IgD-negative memory B cell (primary cell): ENCODE results near the gene ADA. TPM values are rescaled to one million over a fixed set of nuclear protein-coding genes. Genes with fewer than 3 reads are reported as not detected.
A peak's percentile ranks its signal among the peaks of the same experiment; 100 is the strongest.
"Not testable (repeated sequence)": the region's sequence is repeated elsewhere in the genome, so short reads cannot be mapped to it uniquely, and the experiment has no call there.

Experiments used
- H3K27ac Mint-ChIP-seq, 3 donors: one replicate each; pipeline ENCODE4 v1.8.0; 2020 to 2022; ENCODE audit warnings: mild to moderate bottlenecking in 3 of 3, mixed read lengths in 3 of 3, moderate library complexity in 1 of 3
- H3K27me3 Mint-ChIP-seq: one replicate; pipeline ENCODE4 v1.8.0; 2021; ENCODE audit warnings: mixed read lengths
- H3K36me3 Mint-ChIP-seq: one replicate; pipeline ENCODE4 v1.8.0; 2020; ENCODE audit warnings: mild to moderate bottlenecking, mixed read lengths
- H3K4me1 Mint-ChIP-seq, 3 donors: one replicate each; pipeline ENCODE4 v1.8.0; 2020 to 2022; ENCODE audit warnings: mixed read lengths in 3 of 3, mild to moderate bottlenecking in 1 of 3
- H3K4me3 Mint-ChIP-seq, 4 donors: one replicate each; pipeline ENCODE4 v1.8.0; 2020 to 2022; ENCODE audit warnings: mild to moderate bottlenecking in 4 of 4, mixed read lengths in 4 of 4, moderate library complexity in 3 of 4
- H3K9me3 Mint-ChIP-seq, 3 donors: one replicate each; pipeline ENCODE4 v1.8.0; 2020 to 2021; ENCODE audit warnings: mixed read lengths in 3 of 3, mild to moderate bottlenecking in 1 of 3
- polyA plus RNA-seq: library from polyadenylated mRNA; unstranded; fragments of 300-500 nt; fragmentation: Illumina TruSeq; gene quantifications from one replicate; pipeline ENCODE4 v1.2.3, GENCODE V29; 2021

ADA gene
- polyA plus RNA-seq, 1 donor from 2014 or later, result 10.5 TPM

DNA sequence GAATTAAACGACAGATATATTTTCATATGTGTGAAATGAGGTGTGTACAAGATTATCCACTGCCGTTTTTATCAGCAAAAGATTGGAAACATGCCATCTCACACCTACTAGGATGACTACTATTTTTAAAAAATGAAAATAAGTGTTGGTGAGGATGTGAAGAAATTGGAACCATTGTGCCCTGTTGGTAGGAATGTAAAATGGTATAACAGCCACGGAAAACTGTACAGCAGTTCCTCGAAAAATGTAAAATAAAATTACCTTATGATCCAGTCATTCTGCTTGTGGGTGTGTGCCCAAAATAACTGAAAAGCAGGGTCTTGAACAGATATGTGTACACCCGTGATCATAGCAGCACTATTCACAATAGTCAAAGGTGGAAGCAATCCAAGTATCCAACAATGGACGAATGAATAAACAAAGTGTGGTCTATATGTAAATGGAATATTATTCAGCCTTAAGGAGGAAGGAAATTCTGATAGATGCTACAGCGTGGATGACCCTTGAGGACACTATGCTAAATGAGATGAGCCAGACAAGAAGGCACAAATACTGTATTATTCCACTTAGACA lies 36.6 kb upstream of the ADA start:
- no peak overlapping the region for H3K4me3 Mint-ChIP-seq
- H3K9me3 Mint-ChIP-seq, result peaks cover 0 to 4% (median 3%) of the 10 kb centered on the region in 3 donors
- peaks cover 2 to 11% (median 5%) of the 10 kb centered on the region in 3 donors for H3K4me1 Mint-ChIP-seq
- H3K36me3 Mint-ChIP-seq, result peaks cover 3% of the 10 kb centered on the region
- H3K27me3 Mint-ChIP-seq, result peaks cover 4% of the 10 kb centered on the region
- H3K27ac Mint-ChIP-seq, result no peak overlapping the region

DNA sequence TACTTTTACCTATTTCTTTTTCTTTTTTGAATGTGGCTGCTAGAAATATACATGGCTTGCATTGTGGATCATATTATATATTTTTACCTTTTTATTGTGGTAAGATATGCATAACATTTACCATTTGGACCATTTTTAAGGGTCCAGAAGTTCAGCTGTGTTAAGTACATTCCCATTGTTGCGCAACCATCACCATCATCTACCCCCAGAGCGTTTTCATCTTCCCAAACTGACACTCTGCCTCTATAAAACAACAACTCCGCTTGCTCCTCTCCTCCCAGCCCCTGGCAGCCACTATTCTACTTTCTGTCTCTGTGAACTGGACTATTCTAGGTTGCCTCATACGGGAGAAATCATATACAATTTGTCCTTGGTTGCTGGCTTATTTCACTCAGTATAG lies 35.4 kb upstream of the ADA start:
- peaks cover 2% of the 10 kb centered on the region for H3K36me3 Mint-ChIP-seq
- no peak overlapping the region for H3K4me3 Mint-ChIP-seq
- peaks cover 0 to 4% (median 2%) of the 10 kb centered on the region in 3 donors for H3K9me3 Mint-ChIP-seq
- H3K4me1 Mint-ChIP-seq, result peaks cover 2 to 12% (median 5%) of the 10 kb centered on the region in 3 donors
- peaks cover 3% of the 10 kb centered on the region for H3K27me3 Mint-ChIP-seq
- H3K27ac Mint-ChIP-seq, result no peak overlapping the region

DNA sequence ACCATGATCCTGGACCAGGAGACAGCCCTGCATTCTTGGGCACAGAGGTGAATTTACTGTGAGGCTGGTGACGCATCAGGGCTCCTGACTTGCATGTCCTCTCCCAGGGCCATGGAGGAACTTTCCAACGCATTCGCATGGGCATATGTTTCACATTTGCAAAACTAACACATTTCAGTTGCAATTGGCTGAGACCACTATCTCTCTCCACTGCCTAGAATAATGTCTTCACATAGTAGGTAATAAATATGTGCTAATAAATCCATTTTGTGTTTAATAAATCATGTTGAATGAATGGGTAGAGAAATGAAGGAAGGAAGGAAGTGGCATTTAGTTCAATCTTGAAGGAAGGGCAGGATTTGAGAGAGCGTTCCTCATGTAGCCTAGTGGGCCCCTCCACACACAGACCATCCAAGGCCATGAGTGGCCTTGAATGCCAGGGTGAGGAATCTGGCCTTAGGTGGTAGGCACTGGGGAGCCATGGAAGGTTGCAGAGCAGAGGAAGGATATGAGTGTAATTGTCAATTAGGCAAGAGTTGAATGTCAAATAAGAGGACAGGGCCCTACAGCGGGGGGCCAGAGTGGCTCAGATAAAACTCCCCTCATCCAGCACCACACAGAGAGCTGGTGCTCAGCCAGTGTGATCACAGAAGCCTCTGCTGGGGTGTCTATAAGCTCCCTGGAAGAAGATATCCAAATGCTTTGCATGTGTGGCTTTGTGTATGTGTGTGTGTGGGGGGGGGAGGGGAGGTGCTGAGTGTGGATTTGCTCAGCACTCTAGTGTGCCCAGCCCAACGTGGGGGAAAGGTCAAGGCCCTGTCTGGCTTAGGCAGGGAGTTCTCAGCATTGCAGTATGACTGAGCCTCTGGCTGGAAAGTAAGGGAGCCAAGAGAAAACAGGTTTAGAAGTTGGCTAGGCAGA lies 32.8 kb upstream of the ADA start:
- H3K4me1 Mint-ChIP-seq, result peaks cover 2 to 13% (median 5%) of the 10 kb centered on the region in 3 donors
- peaks cover 2% of the 10 kb centered on the region for H3K27me3 Mint-ChIP-seq
- H3K9me3 Mint-ChIP-seq, result peaks cover 0 to 1% (median 0%) of the 10 kb centered on the region in 3 donors
- peak overlapping the region in 2 of 3 donors; percentile 58 to 68 for H3K27ac Mint-ChIP-seq
- H3K36me3 Mint-ChIP-seq, result peaks cover 2% of the 10 kb centered on the region
- peak overlapping the region in 1 of 4 donors; percentile 89 for H3K4me3 Mint-ChIP-seq

DNA sequence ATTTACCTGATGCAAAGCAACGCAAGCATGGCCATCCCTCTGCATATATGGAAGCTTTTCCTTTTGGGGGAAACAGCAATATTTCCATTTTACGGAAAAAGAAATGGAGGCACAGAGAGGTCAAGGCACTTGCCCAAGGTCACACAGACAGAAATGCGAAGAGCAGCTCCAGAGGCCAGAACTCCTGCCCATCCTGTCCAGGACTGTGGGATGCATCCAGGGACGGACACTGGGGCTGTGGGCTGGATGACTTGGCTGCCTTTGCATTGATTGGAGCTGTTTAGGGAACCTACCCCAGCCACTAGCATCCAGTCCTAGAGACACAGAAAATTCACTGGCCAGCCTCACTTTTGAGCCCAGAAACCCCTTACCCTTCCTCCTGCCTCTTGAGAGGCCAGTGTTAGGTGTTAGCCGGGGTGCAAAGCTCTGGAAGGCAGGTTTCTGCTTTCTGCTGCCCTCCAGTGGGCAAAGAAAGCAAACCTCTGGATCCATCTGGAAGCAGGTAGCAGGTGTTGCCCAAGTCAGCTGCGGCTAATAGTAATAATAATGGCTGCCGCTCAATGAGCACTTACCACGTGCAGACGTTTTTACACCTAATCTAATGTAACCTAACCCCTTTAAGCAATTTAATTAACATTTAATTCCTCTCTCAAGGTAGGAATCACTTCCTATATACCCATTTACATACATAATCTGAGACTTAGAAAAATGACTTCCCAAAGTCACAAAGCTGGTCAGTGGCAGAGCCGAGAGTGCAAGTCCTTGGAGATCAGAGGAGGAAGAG lies 32.0 kb upstream of the ADA start:
- H3K4me3 Mint-ChIP-seq, result peak overlapping the region in 1 of 4 donors; percentile 89
- peaks cover 2% of the 10 kb centered on the region for H3K36me3 Mint-ChIP-seq
- peaks cover 2% of the 10 kb centered on the region for H3K27me3 Mint-ChIP-seq
- peaks cover 0 to 1% (median 0%) of the 10 kb centered on the region in 3 donors for H3K9me3 Mint-ChIP-seq
- peak overlapping the region in 1 of 3 donors; percentile 68 for H3K27ac Mint-ChIP-seq
- peaks cover 2 to 13% (median 5%) of the 10 kb centered on the region in 3 donors for H3K4me1 Mint-ChIP-seq

DNA sequence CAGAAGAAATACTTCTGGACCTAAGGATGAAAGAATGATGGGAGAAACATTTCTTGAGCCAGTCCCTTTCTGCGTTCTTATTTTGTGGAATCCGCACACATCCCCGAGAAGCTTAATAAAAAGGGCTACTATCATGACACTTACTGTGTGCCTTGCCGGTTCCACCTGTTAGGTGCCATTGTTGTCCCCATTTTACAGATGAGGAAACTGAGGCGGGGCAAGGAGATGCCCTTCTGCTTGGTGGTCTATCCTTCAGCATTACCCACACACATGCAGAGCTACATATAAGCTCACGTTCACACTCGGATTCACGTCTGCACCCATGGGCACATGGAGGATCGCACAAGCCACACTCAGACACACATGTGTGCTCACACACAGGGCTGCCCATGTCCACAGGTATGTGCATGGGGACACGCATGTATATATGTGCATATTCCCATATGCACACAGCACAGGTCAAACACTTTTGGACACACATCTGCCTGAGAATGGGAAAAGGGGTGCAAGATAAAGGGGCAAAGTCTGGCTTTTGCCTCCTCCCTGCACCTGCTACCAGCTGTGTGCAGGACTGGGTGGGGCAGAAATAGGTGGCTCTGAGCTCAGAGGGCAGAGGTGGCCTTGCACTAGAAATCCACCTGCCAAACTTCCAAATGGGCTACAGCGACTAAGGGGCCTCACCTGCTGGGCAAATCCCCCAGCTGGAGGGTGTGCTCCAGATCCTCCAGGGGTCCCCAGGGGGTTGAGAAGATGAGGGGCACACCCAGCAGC lies 30.5 kb upstream of the ADA start:
- H3K4me3 Mint-ChIP-seq, result no peak overlapping the region
- H3K9me3 Mint-ChIP-seq, result peaks cover 0 to 1% (median 0%) of the 10 kb centered on the region in 3 donors
- peaks cover 2 to 13% (median 5%) of the 10 kb centered on the region in 3 donors for H3K4me1 Mint-ChIP-seq
- H3K36me3 Mint-ChIP-seq, result peaks cover 2% of the 10 kb centered on the region
- H3K27me3 Mint-ChIP-seq, result peaks cover 2% of the 10 kb centered on the region
- no peak overlapping the region for H3K27ac Mint-ChIP-seq

DNA sequence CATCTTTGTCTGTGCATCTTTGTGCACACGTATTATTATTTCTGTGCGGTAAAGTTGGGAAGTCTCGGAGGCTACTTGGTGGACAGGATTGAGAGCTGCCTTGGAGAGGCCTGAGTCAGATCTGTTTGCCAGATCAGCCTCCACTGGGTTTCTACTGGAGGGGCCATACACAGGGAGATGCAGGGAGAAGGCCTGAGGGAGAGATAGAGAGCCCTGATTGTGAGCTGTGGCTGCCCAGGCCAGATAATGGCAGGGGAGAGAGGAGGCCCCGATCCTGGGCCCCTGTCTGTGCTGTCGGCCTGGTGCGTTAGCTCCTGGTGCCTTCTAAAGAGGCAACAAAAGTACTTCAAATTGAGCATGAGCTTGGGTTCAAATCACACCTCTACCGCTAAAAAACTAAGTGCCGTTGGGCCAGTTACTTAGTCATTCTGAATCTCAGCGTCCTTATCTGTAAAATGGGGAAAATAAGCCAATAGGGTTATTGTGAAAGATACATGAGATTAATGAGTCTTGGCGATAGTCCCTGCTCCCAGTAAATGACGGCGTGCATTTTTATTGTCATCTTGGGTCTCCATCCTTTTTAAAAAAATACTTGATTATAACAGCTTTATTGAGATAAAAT lies 27.6 kb upstream of the ADA start:
- Mint-ChIP-seq H3K27ac (no peak overlapping the region), H3K27me3 (peaks cover 2% of the 10 kb centered on the region)

DNA sequence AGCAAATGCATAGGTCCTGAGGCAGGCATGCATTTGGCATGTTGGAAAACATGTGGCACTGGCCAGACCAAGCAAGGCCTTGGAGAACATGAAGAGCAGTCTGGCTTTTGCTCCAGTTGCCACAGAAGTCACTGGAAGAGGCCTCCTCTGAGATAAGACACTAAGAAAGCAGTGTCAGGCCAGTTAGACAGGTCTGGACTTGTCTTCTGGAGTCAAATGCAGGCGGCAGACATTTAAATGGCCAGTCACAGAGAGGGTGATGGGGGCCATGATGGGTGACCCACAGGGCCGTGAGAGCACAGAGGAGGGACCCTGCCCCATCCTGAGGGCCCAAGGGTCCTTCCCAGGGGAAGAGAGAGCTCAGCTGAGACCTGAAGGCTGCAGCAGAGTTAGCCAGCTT lies 26.7 kb upstream of the ADA start:
- Mint-ChIP-seq H3K4me3 (no peak overlapping the region), H3K36me3 (peaks cover 2% of the 10 kb centered on the region), H3K9me3 (no peaks in the 10 kb centered on the region), H3K27me3 (no peaks in the 10 kb centered on the region), H3K27ac (no peak overlapping the region), H3K4me1 (peaks cover 0 to 2% (median 0%) of the 10 kb centered on the region in 3 donors)

More for the DNA sequence above, 27.6 kb upstream of the ADA start:
- H3K36me3 Mint-ChIP-seq, result peaks cover 2% of the 10 kb centered on the region
- H3K4me1 Mint-ChIP-seq, result peaks cover 2 to 6% (median 5%) of the 10 kb centered on the region in 3 donors
- H3K4me3 Mint-ChIP-seq, result no peak overlapping the region
- H3K9me3 Mint-ChIP-seq, result peaks cover 0 to under 1% (median 0%) of the 10 kb centered on the region in 3 donors

DNA sequence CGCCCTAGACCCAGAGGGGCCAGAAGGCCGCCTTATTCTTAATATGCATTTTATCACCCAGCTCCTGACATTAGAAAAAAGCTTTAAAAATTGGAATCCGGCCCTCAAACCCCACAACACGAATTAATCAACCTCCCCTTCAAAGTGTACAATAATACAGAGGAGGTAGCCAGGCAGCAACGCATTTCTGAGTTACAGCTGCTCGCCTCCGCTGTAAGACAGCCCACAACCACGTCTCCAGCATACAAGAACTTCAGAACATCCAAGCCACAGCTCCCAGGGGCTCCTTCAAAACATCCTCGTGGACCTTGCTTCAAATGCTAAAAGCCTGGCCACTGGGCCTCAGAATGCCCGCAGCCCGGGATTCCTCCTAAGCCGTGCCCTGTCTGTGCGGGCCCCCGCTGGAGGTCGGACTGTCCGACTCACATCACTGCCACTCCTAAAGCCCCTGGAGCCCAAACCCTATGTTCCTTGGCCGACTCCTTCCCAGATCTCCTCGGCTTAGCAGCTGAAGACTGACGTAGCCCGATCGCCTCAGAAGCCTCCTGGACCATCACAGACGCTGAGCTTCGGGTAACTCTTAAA lies 20.9 kb upstream of the ADA start:
- H3K27me3 Mint-ChIP-seq, result not testable (repeated sequence)

DNA sequence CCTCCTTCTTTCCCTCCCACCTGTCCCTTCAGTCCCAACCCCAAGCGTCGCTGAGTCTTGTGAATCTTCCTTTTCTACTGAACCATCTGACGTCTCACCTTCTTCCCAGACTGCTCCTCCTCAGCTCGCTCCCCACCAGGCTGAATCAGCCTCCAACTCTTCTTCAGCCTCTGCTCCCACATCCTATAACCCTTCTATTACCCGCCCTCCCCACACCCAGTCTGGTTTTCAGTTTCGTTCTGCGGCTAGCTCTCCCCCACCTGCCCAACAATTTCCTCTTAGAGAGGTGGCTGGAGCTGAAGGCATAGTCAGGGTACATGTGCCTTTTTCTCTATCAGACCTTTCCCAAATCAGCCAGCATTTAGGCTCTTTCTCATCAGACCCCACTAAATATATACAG lies 20.0 kb upstream of the ADA start:
- H3K9me3 Mint-ChIP-seq, H3K27me3 Mint-ChIP-seq, H3K36me3 Mint-ChIP-seq: not testable (repeated sequence)
- Mint-ChIP-seq H3K4me1 (peaks cover 7 to 15% (median 13%) of the 10 kb centered on the region in 3 donors), H3K27ac (peak overlapping the region in 1 of 3 donors; percentile 91), H3K4me3 (peak overlapping the region in 3 of 4 donors; percentile 68 to 92 (median 88))

More for the DNA sequence above, 20.9 kb upstream of the ADA start:
- not testable (repeated sequence) for H3K36me3 Mint-ChIP-seq, H3K4me3 Mint-ChIP-seq, H3K9me3 Mint-ChIP-seq
- Mint-ChIP-seq H3K27ac (peak overlapping the region in 1 of 3 donors; percentile 91), H3K4me1 (peaks cover 7 to 15% (median 13%) of the 10 kb centered on the region in 3 donors)

DNA sequence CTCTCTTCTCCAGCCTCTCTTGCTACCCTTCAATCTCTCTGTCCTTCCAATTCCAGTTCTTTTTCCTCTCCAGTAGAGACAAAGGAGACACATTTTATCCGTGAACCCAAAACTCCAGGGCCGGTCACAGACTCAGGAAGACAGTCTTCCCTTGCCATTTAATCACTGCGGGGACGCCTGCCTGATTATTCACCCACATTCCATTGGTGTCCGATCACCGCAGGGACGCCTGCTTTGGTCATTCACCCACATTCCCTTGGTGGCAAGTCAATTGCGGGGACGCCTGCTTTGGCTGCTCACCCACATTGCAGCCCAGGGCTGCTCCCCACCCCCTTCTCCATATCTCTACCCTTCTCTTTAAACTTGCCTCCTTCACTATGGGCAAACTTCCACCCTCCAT lies 19.4 kb upstream of the ADA start:
- H3K27ac Mint-ChIP-seq, result peak overlapping the region in 1 of 3 donors; percentile 91
- H3K9me3 Mint-ChIP-seq, H3K36me3 Mint-ChIP-seq, H3K27me3 Mint-ChIP-seq: not testable (repeated sequence)
- peaks cover 7 to 15% (median 13%) of the 10 kb centered on the region in 3 donors for H3K4me1 Mint-ChIP-seq
- peak overlapping the region in 3 of 4 donors; percentile 33 to 88 (median 68) for H3K4me3 Mint-ChIP-seq

DNA sequence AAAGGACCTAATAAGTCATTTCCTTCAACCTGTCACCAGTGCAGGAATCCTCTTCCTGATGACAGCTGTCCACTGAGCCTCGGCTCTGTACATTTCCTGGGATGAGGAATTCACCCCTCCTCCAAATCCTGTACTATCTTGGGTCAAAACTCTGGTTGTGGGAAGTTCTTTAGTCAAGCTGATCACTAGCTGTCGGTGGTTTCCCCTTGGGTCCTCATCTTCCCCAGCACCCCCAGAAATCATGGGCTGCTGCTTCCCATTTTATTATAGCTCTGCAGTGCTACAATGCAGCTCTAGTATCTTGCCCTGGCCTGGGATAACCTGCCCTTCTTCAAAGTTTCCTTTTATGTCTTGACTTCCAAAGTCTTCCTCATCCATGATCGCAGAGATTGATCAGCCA lies 14.6 kb upstream of the ADA start:
- Mint-ChIP-seq H3K27ac (no peak overlapping the region), H3K9me3 (no peaks in the 10 kb centered on the region), H3K36me3 (peaks cover 1% of the 10 kb centered on the region), H3K27me3 (no peaks in the 10 kb centered on the region), H3K4me1 (peaks cover 0 to 4% (median under 1%) of the 10 kb centered on the region in 3 donors), H3K4me3 (no peak overlapping the region)

DNA sequence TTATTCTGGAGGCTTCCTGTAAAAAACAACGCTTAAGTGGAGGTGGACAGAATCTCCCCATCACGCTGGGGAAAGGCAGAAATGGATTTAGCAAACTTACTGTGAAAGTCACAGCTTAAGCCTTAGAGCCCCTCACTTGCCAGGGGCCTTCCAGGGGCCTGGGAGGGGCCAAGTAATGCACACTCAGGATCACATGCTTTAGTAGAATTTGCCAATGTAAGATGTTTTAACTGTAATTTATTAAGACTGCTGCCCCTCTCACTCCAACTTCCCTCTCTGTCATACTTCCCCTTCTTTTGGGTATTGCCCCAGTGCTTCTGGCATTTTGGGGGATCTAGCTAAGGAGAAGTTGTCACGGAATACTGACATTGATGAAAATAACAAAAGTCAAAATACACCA lies 12.6 kb upstream of the ADA start:
- H3K4me1 Mint-ChIP-seq, result peaks cover 0 to 1% (median 0%) of the 10 kb centered on the region in 3 donors
- no peak overlapping the region for H3K27ac Mint-ChIP-seq
- H3K9me3 Mint-ChIP-seq, result no peaks in the 10 kb centered on the region
- H3K27me3 Mint-ChIP-seq, result no peaks in the 10 kb centered on the region
- no peaks in the 10 kb centered on the region for H3K36me3 Mint-ChIP-seq
- no peak overlapping the region for H3K4me3 Mint-ChIP-seq

DNA sequence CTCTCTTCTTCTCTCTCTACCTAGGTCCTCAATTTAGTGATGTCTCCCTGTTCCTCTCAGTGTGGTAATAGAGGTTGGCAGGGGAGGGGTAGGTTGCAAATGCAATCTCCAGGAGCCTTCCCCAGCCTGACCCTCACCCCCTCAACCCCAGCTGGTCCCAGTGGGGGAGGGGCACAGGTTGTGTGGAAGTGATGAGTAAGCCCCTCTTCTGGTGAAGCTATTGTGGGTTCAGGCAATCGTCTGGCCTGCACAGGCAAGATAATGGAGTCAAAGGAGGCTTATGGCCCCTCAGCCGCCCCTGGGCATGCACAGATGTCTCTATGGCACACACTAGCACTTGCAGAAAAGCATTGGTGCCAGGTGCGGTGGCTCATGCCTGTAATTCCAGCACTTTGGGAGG lies 10.8 kb upstream of the ADA start:
- peaks cover 0 to 1% (median 0%) of the 10 kb centered on the region in 3 donors for H3K4me1 Mint-ChIP-seq
- no peak overlapping the region for H3K4me3 Mint-ChIP-seq
- no peaks in the 10 kb centered on the region for H3K36me3 Mint-ChIP-seq
- peaks cover 0 to 3% (median 0%) of the 10 kb centered on the region in 3 donors for H3K9me3 Mint-ChIP-seq
- no peak overlapping the region for H3K27ac Mint-ChIP-seq
- no peaks in the 10 kb centered on the region for H3K27me3 Mint-ChIP-seq
